ENCODE measurements around the gene MFN1. TPM values are rescaled to one million over a fixed set of nuclear protein-coding genes. Genes with fewer than 3 reads are reported as not detected.
A peak's percentile ranks its signal among the peaks of the same experiment; 100 is the strongest.

MFN1 gene
- total RNA-seq, 1 experiment from 2014 or later, result 59.0 TPM

DNA sequence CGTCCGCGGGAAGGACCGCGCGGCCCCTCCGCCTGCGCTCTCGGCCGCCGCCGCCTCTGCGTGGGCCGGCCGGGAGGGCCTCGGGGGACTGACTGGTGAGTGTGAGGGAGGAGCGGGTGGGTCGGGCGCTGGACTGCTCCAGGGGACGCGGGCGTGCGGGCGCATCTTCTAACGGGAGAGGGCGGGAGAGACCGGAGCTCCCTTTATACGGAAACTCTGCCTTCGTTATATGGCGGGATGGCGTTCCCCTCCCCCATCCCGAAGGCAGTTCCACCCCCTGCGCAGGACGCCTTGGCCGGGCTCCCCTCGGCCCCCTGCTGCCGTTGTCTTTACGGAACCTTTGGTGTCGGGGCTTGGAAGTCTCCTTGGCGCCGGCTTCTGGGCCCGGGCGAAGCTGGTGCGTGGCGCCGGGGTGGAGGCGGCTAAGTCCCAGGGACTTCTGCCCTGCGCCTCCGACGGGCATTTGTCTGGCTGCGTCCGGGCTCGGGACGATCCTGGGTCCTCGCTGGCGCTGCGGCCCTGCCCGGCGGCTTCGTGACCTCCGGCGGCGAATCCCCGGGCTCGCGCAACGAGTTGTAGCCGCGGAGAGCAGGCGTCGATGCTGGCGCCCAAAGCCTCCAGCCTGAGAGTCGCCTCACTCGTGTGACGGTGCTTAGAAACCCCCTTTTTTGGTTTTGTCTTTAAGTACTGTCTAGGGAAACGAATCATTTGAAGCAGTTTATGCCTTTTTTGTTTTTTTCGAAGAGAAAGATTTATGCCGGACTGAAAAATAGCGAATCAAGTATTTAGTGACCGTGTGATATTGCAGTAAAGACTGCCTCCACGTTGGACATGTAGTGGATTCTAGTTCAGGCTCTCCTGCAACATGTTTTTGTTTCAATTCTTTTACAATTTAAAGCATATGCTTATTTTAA is 24.1 kb upstream of the MFN1 start:
- TF ChIP-seq, protein P1, sequence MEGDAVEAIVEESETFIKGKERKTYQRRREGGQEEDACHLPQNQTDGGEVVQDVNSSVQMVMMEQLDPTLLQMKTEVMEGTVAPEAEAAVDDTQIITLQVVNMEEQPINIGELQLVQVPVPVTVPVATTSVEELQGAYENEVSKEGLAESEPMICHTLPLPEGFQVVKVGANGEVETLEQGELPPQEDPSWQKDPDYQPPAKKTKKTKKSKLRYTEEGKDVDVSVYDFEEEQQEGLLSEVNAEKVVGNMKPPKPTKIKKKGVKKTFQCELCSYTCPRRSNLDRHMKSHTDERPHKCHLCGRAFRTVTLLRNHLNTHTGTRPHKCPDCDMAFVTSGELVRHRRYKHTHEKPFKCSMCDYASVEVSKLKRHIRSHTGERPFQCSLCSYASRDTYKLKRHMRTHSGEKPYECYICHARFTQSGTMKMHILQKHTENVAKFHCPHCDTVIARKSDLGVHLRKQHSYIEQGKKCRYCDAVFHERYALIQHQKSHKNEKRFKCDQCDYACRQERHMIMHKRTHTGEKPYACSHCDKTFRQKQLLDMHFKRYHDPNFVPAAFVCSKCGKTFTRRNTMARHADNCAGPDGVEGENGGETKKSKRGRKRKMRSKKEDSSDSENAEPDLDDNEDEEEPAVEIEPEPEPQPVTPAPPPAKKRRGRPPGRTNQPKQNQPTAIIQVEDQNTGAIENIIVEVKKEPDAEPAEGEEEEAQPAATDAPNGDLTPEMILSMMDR (conservative IDR thresholded peaks at IDR 0.05; ENCODE audit: low read depth, low read length), result no peak
- no peak for TF ChIP-seq EZH2 (IDR thresholded peaks at IDR 0.05; ENCODE audit: borderline replicate concordance, low read depth, low read length, poor library complexity, severe bottlenecking)
- intact Hi-C loops (cut with micrococcal nuclease; ENCODE audit: unreplicated experiment), result no loop called here
- POLR2A ChIA-PET (ENCODE audit: low non-redundant PET), result no interaction called here
- H3K4me3 ChIP-seq (ENCODE audit: low read depth, low read length, poor library complexity, severe bottlenecking), result peak overlapping the region; percentile 95
- H3K9me3 ChIP-seq (ENCODE audit: low read depth, low read length, poor library complexity, severe bottlenecking), result no peaks in the 10 kb centered on the region
- peak overlapping the region; percentile 95 for H3K27ac ChIP-seq (ENCODE audit: low read depth, low read length, poor library complexity, severe bottlenecking)
- peaks cover 11% of the 10 kb centered on the region for H3K4me1 ChIP-seq (ENCODE audit: insufficient read depth, low read length, poor library complexity, severe bottlenecking)
- CTCF ChIA-PET, result interaction anchor here (0.6 kb wide), 1 partner anchor 1331 kb away, joined by 3 read pairs; no protein-coding TSS in a partner anchor
- H3K27me3 ChIP-seq (replicated peaks; ENCODE audit: insufficient read depth, low read depth, low read length, poor library complexity), result no peaks in the 10 kb centered on the region
- no TSS peak for BruUV-seq (replicated peaks)
- peak; percentile 81 for DNase-seq (ENCODE audit: low spot score)
- H3K36me3 ChIP-seq (ENCODE audit: insufficient read depth, low read length, poor library complexity, severe bottlenecking), result peaks cover 16% of the 10 kb centered on the region

DNA sequence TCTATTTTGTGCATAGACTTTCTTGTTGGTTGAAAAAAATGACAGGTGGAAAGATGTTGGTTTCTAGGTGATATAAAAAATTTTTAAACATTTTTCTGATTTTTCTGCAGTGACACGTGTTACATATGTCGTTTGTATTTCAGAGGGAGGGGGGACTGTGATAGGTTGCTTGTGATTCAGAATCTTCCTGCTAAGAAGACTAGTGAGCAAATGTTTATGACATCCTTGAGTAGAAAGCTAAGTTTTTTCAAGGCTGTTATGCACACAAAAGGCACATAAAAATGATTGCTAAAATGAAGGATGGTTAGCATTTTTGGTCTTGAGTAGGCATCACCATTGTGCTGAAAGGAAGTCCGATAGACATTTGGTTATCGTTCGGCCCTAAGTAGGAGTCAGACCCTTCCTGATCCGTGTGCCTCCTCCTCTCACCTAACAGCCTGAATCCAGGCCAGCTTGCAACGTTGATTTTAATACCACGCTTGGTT is 23.2 kb upstream of the MFN1 start:
- Histone ChIP-seq H3K27me3 (replicated peaks; ENCODE audit: insufficient read depth, low read depth, low read length, poor library complexity) (no peaks in the 10 kb centered on the region), H3K4me3 (ENCODE audit: low read depth, low read length, poor library complexity, severe bottlenecking) (peak overlapping the region; percentile 95), H3K4me1 (ENCODE audit: insufficient read depth, low read length, poor library complexity, severe bottlenecking) (peaks cover 11% of the 10 kb centered on the region), H3K9me3 (ENCODE audit: low read depth, low read length, poor library complexity, severe bottlenecking) (no peaks in the 10 kb centered on the region), H3K27ac (ENCODE audit: low read depth, low read length, poor library complexity, severe bottlenecking) (peak overlapping the region; percentile 95), H3K36me3 (ENCODE audit: insufficient read depth, low read length, poor library complexity, severe bottlenecking) (peaks cover 24% of the 10 kb centered on the region)
- POLR2A ChIA-PET (ENCODE audit: low non-redundant PET), result interaction anchor here (0.6 kb wide), 1 partner anchor 28 kb away, joined by 3 read pairs; no protein-coding TSS in a partner anchor
- TF ChIP-seq, protein P1 (conservative IDR thresholded peaks at IDR 0.05; ENCODE audit: low read depth, low read length), result no peak
- TF ChIP-seq EZH2 (IDR thresholded peaks at IDR 0.05; ENCODE audit: borderline replicate concordance, low read depth, low read length, poor library complexity, severe bottlenecking), result no peak
- peak; percentile 17 for DNase-seq (ENCODE audit: low spot score)
- CTCF ChIA-PET, result interaction anchor here (0.6 kb wide), 1 partner anchor 1330 kb away, joined by 3 read pairs; no protein-coding TSS in a partner anchor
- TSS peak; percentile 61 for BruUV-seq (replicated peaks)
- intact Hi-C loops (cut with micrococcal nuclease; ENCODE audit: unreplicated experiment), result no loop called here

DNA sequence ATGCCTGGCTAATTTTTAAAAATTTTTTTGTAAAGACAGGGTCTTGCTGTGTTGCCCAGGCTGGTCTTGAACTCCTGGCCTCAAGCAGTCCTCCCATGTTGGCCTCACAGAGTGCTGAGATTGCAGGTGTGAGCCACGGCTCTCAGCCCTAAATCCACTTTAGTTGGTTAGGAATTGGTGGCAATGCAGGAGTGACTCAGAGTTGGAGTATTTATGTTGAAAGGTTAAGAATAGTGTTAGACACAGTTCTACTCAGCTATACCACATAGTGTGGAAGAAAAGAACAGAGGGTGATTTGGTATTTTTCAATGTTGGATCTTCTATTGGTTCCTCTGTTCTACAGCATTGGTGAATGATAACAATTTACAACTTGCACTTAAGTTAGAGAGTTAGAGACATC is 17.1 kb upstream of the MFN1 start:
- Histone ChIP-seq H3K9me3 (ENCODE audit: low read depth, low read length, poor library complexity, severe bottlenecking) (no peaks in the 10 kb centered on the region), H3K4me3 (ENCODE audit: low read depth, low read length, poor library complexity, severe bottlenecking) (no peak overlapping the region), H3K4me1 (ENCODE audit: insufficient read depth, low read length, poor library complexity, severe bottlenecking) (no peaks in the 10 kb centered on the region), H3K27ac (ENCODE audit: low read depth, low read length, poor library complexity, severe bottlenecking) (no peak overlapping the region), H3K36me3 (ENCODE audit: insufficient read depth, low read length, poor library complexity, severe bottlenecking) (peaks cover 80% of the 10 kb centered on the region), H3K27me3 (replicated peaks; ENCODE audit: insufficient read depth, low read depth, low read length, poor library complexity) (no peaks in the 10 kb centered on the region)
- ChIA-PET POLR2A (ENCODE audit: low non-redundant PET) (no interaction called here), CTCF (no interaction called here)
- intact Hi-C loops (cut with micrococcal nuclease; ENCODE audit: unreplicated experiment), result no loop called here
- no TSS peak for BruUV-seq (replicated peaks)
- TF ChIP-seq, protein P1 (conservative IDR thresholded peaks at IDR 0.05; ENCODE audit: low read depth, low read length), result no peak
- TF ChIP-seq EZH2 (IDR thresholded peaks at IDR 0.05; ENCODE audit: borderline replicate concordance, low read depth, low read length, poor library complexity, severe bottlenecking), result no peak
- no peak for DNase-seq (ENCODE audit: low spot score)

Measured in A673 (cell line).